IMR-90 (cell line): Measurements from ENCODE around the gene CSRP2. TPM values are rescaled to one million over a fixed set of nuclear protein-coding genes. Genes with fewer than 3 reads are reported as not detected.

Source experiments
- ATAC-seq: fragments of 200-7000 bp; cut with Tn5 transposase; 2 replicates; pipeline ENCODE4 v1.9.1; 2020; ENCODE audit warnings: low read depth, mild to moderate bottlenecking, moderate library complexity
- BruUV-seq: library from RNA; stranded (reverse); fragments of 400-500 nt; replicated peaks from 2 replicates; lab custom pipeline; 2021; lab: Mats Ljungman, UMichigan
- CTCF ChIA-PET: fragments of 300-600 bp; formaldehyde crosslinking; extraction: SDS; loops from one replicate; lab custom pipeline; 2021; ENCODE audit warnings: antibody characterized with exemption; lab: Yijun Ruan, JAX
- POLR2A ChIA-PET: fragments of 300-600 bp; sonication (Branson Sonifier 250); formaldehyde crosslinking; loops from one replicate; lab custom pipeline; 2022; ENCODE audit warnings: antibody characterized with exemption; ENCODE audit not compliant: unreplicated experiment; lab: Charles Lee
- DNase-seq: peaks from one replicate; pipeline ENCODE4 v3.0.0; 2013
- H2AFZ ChIP-seq: replicated peaks from 2 replicates; pipeline ENCODE3; 2013; ENCODE audit warnings: low read length, mild to moderate bottlenecking; ENCODE audit not compliant: poor library complexity
- H2AK5ac ChIP-seq: 2 replicates; pipeline ENCODE4 v1.6.1; 2013; ENCODE audit warnings: low read depth, low read length, inconsistent platforms
- H2AK9ac ChIP-seq: replicated peaks from 2 replicates; pipeline ENCODE3; 2013; ENCODE audit warnings: mild to moderate bottlenecking, low read depth, low read length, moderate library complexity; ENCODE audit not compliant: poor library complexity
- H2BK120ac ChIP-seq: 2 replicates; pipeline ENCODE4 v1.6.1; 2013; ENCODE audit warnings: low read depth, low read length, inconsistent platforms
- H2BK15ac ChIP-seq: 3 replicates; pipeline ENCODE4 v1.6.1; 2013; ENCODE audit warnings: low read depth, low read length, inconsistent platforms
- H2BK20ac ChIP-seq: 2 replicates; pipeline ENCODE4 v1.6.1; 2013; ENCODE audit warnings: low read depth, mild to moderate bottlenecking, inconsistent platforms, low read length, moderate library complexity
- H2BK5ac ChIP-seq: 2 replicates; pipeline ENCODE4 v1.6.1; 2013; ENCODE audit warnings: mild to moderate bottlenecking, low read depth, low read length, inconsistent platforms; ENCODE audit not compliant: poor library complexity, severe bottlenecking
- H3K14ac ChIP-seq: replicated peaks from 2 replicates; pipeline ENCODE4 v1.6.1; 2013; ENCODE audit warnings: low read depth, low read length, inconsistent platforms
- H3K18ac ChIP-seq: 2 replicates; pipeline ENCODE4 v1.6.1; 2013; ENCODE audit warnings: low read depth, low read length, control low read depth
- H3K23ac ChIP-seq: 2 replicates; pipeline ENCODE4 v1.6.1; 2013; ENCODE audit warnings: low read depth, low read length, inconsistent platforms
- H3K27ac ChIP-seq: 2 replicates; pipeline ENCODE4 v1.5.1; 2013; ENCODE audit warnings: mild to moderate bottlenecking, control low read depth, low read length; ENCODE audit not compliant: insufficient read depth
- H3K27me3 ChIP-seq: 2 replicates; pipeline ENCODE4 v1.6.1; 2013; ENCODE audit warnings: low read length; ENCODE audit not compliant: control insufficient read depth, insufficient read depth
- H3K36me3 ChIP-seq: 2 replicates; pipeline ENCODE4 v1.6.1; 2013; ENCODE audit warnings: low read length, mixed read lengths; ENCODE audit not compliant: control insufficient read depth, insufficient read depth
- H3K4ac ChIP-seq: 2 replicates; pipeline ENCODE4 v1.6.1; 2013; ENCODE audit warnings: low read depth, low read length, inconsistent platforms
- H3K4me1 ChIP-seq: 2 replicates; pipeline ENCODE4 v1.6.1; 2013; ENCODE audit warnings: low read length, mixed read lengths; ENCODE audit not compliant: control insufficient read depth, insufficient read depth
- H3K4me2 ChIP-seq: 2 replicates; pipeline ENCODE4 v1.6.1; 2013; ENCODE audit warnings: low read depth, mild to moderate bottlenecking, control low read depth, low read length, moderate library complexity
- H3K4me3 ChIP-seq: 2 replicates; pipeline ENCODE4 v1.5.1; 2013; ENCODE audit warnings: low read depth, mild to moderate bottlenecking, control low read depth, low read length, moderate library complexity; ENCODE audit not compliant: insufficient read depth
- H3K56ac ChIP-seq: 2 replicates; pipeline ENCODE4 v1.6.1; 2013; ENCODE audit warnings: low read length, inconsistent platforms; ENCODE audit not compliant: insufficient read depth; ENCODE audit errors: extremely low read depth
- H3K79me1 ChIP-seq, 2 experiments: 2 replicates each; pipeline ENCODE4 v1.6.1; 2013; ENCODE audit warnings: low read length in 2 of 2, inconsistent platforms in 1 of 2, low read depth in 1 of 2
- H3K9ac ChIP-seq: 2 replicates; pipeline ENCODE4 v1.6.1; 2013; ENCODE audit warnings: low read depth, low read length, control low read depth
- H3K9me1 ChIP-seq: 2 replicates; pipeline ENCODE4 v1.6.1; 2013; ENCODE audit warnings: low read length, inconsistent platforms; ENCODE audit not compliant: insufficient read depth
- H3K9me3 ChIP-seq: 2 replicates; pipeline ENCODE4 v1.6.1; 2013; ENCODE audit warnings: low read length; ENCODE audit not compliant: control insufficient read depth, insufficient read depth
- H4K20me1 ChIP-seq: 2 replicates; pipeline ENCODE4 v1.6.1; 2013; ENCODE audit warnings: low read length, inconsistent platforms; ENCODE audit not compliant: insufficient read depth
- H4K5ac ChIP-seq: 2 replicates; pipeline ENCODE4 v1.6.1; 2013; ENCODE audit warnings: mild to moderate bottlenecking, low read depth, low read length, control low read depth
- H4K8ac ChIP-seq, 2 experiments: 2 replicates each; pipeline ENCODE4 v1.6.1; 2013; ENCODE audit warnings: low read depth in 2 of 2, low read length in 2 of 2, control low read depth in 1 of 2, inconsistent platforms in 1 of 2
- H4K91ac ChIP-seq: 2 replicates; pipeline ENCODE4 v1.6.1; 2013; ENCODE audit warnings: low read depth, low read length, inconsistent platforms; ENCODE audit not compliant: insufficient read depth
- CEBPB ChIP-seq: IDR thresholded peaks from 2 replicates; pipeline ENCODE4 v1.6.1; 2012; ENCODE audit warnings: low read depth, low read length, improper control_type of control experiment
- SMC3 ChIP-seq: fragments of 150-350 bp; IDR thresholded peaks from 2 replicates; pipeline ENCODE4 v1.6.1; 2016; ENCODE audit warnings: low read depth, mild to moderate bottlenecking, antibody characterized with exemption, low read length, moderate library complexity
- WGBS, 2 experiments: methylation state at CpG; one replicate each; pipeline versions ENCODE4 v1.1.5 to v1.1.7; 2013; ENCODE audit warnings: missing lambda C conversion rate in 2 of 2; ENCODE audit not compliant: insufficient read length in 1 of 2; ENCODE audit errors: extremely low coverage in 2 of 2; 5-methylcytosine and 5-hydroxymethylcytosine counted together
- dilution Hi-C: fragments of 300-500 bp; cut with HindIII; formaldehyde crosslinking; loops from one replicate; pipeline ENCODE4 v1.14.3; 2018; ENCODE audit warnings: low sequenced_read_pairs; ENCODE audit not compliant: unreplicated experiment
- in situ Hi-C: fragments of 300-500 bp; cut with MboI; formaldehyde crosslinking; loops from 3 replicates; pipeline ENCODE4 v1.14.3; 2019; ENCODE audit warnings: low sequenced_read_pairs, inconsistent platforms, mixed read lengths
- intact Hi-C: fragments of 100-400 bp; cut with micrococcal nuclease; formaldehyde crosslinking; loops from 2 replicates; pipeline ENCODE4 v1.10.0; 2022
- polyA plus RNA-seq, 3 experiments: library from polyadenylated mRNA; depleted of rRNA; stranded (reverse); fragments of >200 nt; gene quantifications; 2 replicates each; pipeline ENCODE4 v1.2.3, GENCODE V29; 2012; ENCODE audit warnings: low replicate concordance in 1 of 3
- total RNA-seq: library from RNA; depleted of rRNA; stranded (reverse); fragments of >200 nt; gene quantifications from 2 replicates; pipeline ENCODE4 v1.2.3, GENCODE V29; 2012

CSRP2 gene
- total and polyA plus RNA-seq, 2 of the 4 experiments (the other 2 are of a cell fraction) = 156 to 179 TPM

- DNase-seq = no peak
- ATAC-seq = no peak
- 80% methylated on average over 1 of the region's 2 CpGs; no CpG with 5 or more reads in 1 of the 2 experiments for WGBS, 2 experiments
- Histone ChIP-seq H3K4me1 (peaks cover 4% of the 10 kb centered on the region; the same call in 1 of the 2 replicates), H3K9me3 (no peaks in the 10 kb centered on the region), H3K9me1 (peaks cover 3% of the 10 kb centered on the region), H3K27me3 (no peaks in the 10 kb centered on the region), H3K36me3 (no peaks in the 10 kb centered on the region), H2AK9ac (no peak overlapping the region), H4K20me1 (no peaks in the 10 kb centered on the region), H4K5ac (no peak overlapping the region), H4K8ac (no peak overlapping the region), H3K56ac (no peak overlapping the region), H2BK120ac (no peak overlapping the region), H2BK15ac (no peak overlapping the region), H3K79me1 (no peaks in the 10 kb centered on the region), H2BK20ac (no peak overlapping the region), H3K4ac (no peak overlapping the region), H3K9ac (no peak overlapping the region), H3K27ac (no peak overlapping the region), H2AK5ac (no peak overlapping the region), H3K4me3 (no peak overlapping the region), H3K18ac (no peak overlapping the region), H3K14ac (no peak overlapping the region), H2BK5ac (no peak overlapping the region), H3K4me2 (no peak overlapping the region), H4K91ac (no peak overlapping the region), H2AFZ (no peak overlapping the region), H3K23ac (no peak overlapping the region)
- ChIA-PET CTCF (no interaction called here), POLR2A (no interaction called here)
- in situ Hi-C loops = no loop called here
- dilution Hi-C loops = no loop called here
- TF ChIP-seq CEBPB (no peak), SMC3 (no peak)
- BruUV-seq = no TSS peak
- intact Hi-C loops = loop anchor here (5.0 kb wide), 1 partner anchor 99 kb away; no protein-coding TSS in a partner anchor
Observed at GRCh38 chr12:76921100-76921471, 42.3 kb upstream of the CSRP2 start.
